NCI-H1092 (cell line): ENCODE data around the gene TUBB4B.

ENCODE experiments used
- DNase-seq: peaks from one replicate; lab custom pipeline; 2025; lab: John Stamatoyannopoulos, UW

The TUBB4B gene

GRCh38 chr9:137240841-137241489 lies at the start of gene TUBB4B:
Gene TUBB4B (plus strand): TSS chr9:137241287. CDS start chr9:137241361, 74 bp downstream.
- peak; percentile 99 for DNase-seq

- no peak for DNase-seq
These were observed 49.2 kb upstream of the TUBB4B start for GRCh38 chr9:137191691-137192447.

DNA sequence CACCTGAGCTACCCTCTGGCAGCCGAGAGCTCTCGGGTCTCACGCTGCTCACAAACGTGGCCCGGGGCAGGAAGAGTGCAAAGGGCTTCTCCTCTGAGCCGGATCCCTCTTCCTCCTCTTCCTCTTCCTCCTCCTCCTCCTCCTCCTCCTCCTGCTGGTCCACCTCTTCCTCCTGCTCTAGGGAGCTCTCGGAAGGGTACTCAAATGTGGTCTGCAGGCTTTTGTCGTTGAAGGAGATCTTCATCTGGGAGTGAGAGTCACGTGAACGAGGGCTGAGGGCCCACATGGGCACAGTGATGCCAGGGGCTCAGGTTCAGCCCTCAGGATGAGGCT lies 48.7 kb upstream of the TUBB4B start:
- no peak for DNase-seq

GRCh38 chr9:137192859-137193258 lies 48.2 kb upstream of the TUBB4B start:
- DNase-seq: no peak

- DNase-seq: no peak
These were observed 47.3 kb upstream of the TUBB4B start for GRCh38 chr9:137193771-137194170.

DNA sequence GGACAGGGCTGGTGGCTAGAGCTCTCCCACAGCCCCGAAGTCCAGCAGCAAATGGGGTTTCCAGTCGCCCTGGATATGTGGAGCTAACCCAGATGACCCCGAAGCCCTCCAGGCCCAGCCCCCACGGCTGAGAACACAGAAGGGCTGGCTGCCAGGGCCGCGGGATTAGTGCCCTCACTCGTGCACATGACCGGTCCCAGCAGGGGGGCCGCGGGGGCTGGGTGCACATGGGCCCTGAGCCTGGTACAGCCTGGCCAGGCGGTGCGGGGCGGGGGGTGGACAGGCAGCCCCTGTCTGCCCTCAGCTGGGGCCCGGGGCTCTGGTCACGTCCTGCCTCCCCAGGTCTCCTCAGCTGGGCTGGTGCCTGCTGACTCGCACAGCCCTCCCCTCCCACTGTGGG lies 46.7 kb upstream of the TUBB4B start:
- no peak for DNase-seq

GRCh38 chr9:137194909-137195308 lies 46.2 kb upstream of the TUBB4B start:
- no peak for DNase-seq

GRCh38 chr9:137195525-137196220 lies 45.4 kb upstream of the TUBB4B start:
- peak; percentile 49 for DNase-seq

DNA sequence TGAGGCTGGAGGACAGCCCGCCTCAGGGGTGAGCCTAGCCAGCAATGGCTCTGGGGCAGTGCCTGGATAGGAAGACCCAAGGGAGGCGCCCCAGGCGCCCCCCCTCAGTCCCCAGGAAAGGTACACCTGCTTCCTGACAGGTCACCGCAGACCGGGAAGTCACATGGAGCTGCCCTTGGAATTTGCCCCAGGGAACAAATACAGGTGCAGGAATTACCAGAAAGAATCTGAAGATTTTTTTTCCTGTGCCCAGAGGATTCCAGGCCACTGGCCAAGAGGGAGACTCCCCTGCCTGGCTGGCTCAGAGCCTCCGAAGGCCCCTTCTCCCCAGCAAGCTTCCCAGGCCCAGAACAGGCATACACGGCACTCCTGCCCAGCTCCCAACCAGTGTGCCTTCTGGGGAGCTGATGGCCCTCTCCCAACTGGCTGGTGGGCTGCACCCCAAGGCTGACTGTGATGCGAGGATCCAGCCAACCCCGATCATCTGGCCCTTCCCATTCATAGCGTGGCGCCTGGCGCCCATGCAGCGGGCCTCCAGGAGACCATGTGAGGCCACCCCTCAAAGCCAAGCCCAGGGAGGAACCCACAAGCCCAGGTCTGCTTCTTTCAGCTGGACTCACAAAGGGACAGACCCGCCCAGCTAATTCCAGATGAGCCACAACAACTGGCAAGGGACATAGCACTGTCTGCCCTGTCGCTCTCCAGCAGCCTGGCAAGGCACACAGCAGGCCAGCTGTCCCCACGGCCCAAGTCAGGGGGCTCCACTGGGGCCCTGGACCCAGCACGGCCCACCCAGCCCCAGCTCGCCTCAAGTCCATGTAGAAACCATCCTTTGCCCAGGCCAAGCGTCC lies 42.8 kb upstream of the TUBB4B start:
- no peak for DNase-seq

GRCh38 chr9:137198902-137199283 lies 42.2 kb upstream of the TUBB4B start:
- no peak for DNase-seq

GRCh38 chr9:137199411-137200121 lies 41.5 kb upstream of the TUBB4B start:
- no peak for DNase-seq

GRCh38 chr9:137200311-137201204 lies 40.5 kb upstream of the TUBB4B start, which contains the start of gene TPRN:
Gene TPRN (minus strand): TSS chr9:137200741. CDS start chr9:137200711, 30 bp downstream.
- peak; percentile 99 for DNase-seq

DNA sequence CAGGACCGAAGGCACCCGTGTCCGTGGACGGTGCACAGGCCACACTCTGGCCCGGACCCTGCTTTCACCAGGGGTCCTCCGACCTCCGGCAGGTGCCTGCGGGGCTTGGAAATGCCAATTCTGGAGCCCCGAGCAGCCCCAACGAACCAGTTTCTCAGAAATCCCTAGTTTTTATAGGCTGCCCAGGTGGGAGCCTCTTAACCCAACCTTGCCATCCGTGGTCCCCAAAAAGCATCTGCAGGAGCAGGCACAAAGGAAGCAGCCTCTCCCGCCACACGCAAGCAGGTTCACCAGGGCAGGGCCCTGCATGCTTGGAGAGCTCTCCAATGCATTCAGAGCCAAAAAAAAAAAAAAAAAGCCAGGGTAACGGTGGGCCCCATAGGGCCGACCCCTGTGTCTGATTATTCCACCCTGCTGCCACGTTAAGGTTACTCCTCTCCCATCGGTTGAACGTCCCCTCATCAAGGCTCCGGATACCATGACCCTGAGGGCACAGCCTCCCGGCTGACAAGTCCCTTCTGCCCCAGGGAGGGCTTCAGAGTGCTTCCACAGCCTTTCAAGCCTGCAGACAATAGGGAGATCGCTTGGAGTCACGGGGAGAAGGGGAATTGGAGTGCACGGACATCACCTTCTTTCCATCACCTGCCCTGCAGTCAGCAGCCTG lies 39.8 kb upstream of the TUBB4B start:
- no peak for DNase-seq

DNA sequence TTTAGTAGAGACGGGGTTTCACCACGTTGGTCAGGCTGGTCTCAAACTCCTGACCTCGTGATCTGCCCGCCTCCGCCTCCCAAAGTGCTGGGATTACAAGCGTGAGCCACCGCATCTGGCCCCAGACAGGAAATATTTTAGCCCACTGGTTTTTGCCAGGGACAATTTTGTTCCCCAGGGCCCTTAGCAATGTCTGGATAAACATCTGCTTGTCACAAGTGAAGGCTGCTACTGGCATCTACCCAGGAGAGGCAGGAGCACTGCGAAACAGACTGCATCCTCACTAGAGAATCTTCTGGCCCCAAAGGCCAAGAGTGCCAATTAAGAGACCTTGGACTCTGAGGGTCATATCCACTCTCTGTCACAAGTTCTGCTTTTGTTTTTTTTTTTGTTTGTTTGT lies 38.1 kb upstream of the TUBB4B start:
- DNase-seq: no peak

- no peak for DNase-seq
These were observed 36.4 kb upstream of the TUBB4B start for GRCh38 chr9:137204731-137205125.

GRCh38 chr9:137205126-137206069 lies 35.7 kb upstream of the TUBB4B start, which contains the start of the genes NDOR1 and TMEM203:
Gene NDOR1 (plus strand): TSS chr9:137205700. CDS start chr9:137205778, 78 bp downstream.
Gene TMEM203 (minus strand): TSS chr9:137205648. CDS start chr9:137205414, 234 bp downstream.
- DNase-seq: peak; percentile 78

DNA sequence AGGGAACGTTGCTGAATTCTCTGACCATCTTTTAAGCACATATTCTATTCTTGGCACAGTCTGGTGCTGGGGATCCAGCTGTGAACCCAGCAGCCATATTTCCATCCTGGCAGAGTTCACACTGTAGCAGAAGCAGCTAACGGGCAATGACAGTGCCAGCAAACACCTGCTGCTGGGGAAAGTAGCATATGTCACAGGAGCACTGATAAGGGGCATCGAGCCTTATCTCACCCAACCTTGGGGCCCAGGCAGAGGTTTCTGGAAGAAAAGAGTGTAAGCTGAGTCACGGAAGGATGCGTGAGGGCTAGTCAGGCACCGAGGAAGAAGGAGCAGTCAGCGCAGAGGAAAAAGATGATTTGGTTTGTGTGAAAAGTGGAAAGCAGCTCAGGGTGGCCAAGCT lies 34.5 kb upstream of the TUBB4B start:
- DNase-seq: no peak

- DNase-seq: no peak
These were observed 29.6 kb upstream of the TUBB4B start for GRCh38 chr9:137211532-137211931.
